Measurements from ENCODE around the gene SLC39A5.

Gene SLC39A5

GRCh38 chr12:56234746-56235436 is 5.0 kb downstream of the SLC39A5 start:
- Histone ChIP-seq H3K36me3 (ENCODE audit: low read depth) (peaks cover 9% of the 10 kb centered on the region; the same call in 1 of the 2 replicates), H3K4me1 (ENCODE audit: insufficient read depth, poor library complexity, severe bottlenecking) (no peaks in the 10 kb centered on the region), H3K27ac (ENCODE audit: poor library complexity, severe bottlenecking) (no peak overlapping the region), H3K27me3 (ENCODE audit: insufficient read depth, poor library complexity, severe bottlenecking) (no peaks in the 10 kb centered on the region), H3K9me3 (ENCODE audit: severe bottlenecking) (no peaks in the 10 kb centered on the region), H3K4me3 (ENCODE audit: severe bottlenecking) (no peak overlapping the region)
- no peak for TF ChIP-seq CTCF (IDR thresholded peaks at IDR 0.05; ENCODE audit: poor library complexity, severe bottlenecking)
- DNase-seq (ENCODE audit: low spot score) (no peak), ATAC-seq (ENCODE audit: low read depth) (0 out of 3 replicates have a peak, but pooled peaks have one; percentile 13)

GRCh38 chr12:56236091-56236490 is 6.2 kb downstream of the SLC39A5 start:
- Histone ChIP-seq H3K4me3 (ENCODE audit: severe bottlenecking) (no peak overlapping the region), H3K27ac (ENCODE audit: poor library complexity, severe bottlenecking) (no peak overlapping the region), H3K36me3 (ENCODE audit: low read depth) (peaks cover 17% of the 10 kb centered on the region), H3K27me3 (ENCODE audit: insufficient read depth, poor library complexity, severe bottlenecking) (no peaks in the 10 kb centered on the region), H3K4me1 (ENCODE audit: insufficient read depth, poor library complexity, severe bottlenecking) (no peaks in the 10 kb centered on the region), H3K9me3 (ENCODE audit: severe bottlenecking) (no peaks in the 10 kb centered on the region)
- DNase-seq (ENCODE audit: low spot score) (no peak), ATAC-seq (ENCODE audit: low read depth) (no peak)
- TF ChIP-seq CTCF (IDR thresholded peaks at IDR 0.05; ENCODE audit: poor library complexity, severe bottlenecking), result no peak

GRCh38 chr12:56236985-56237384 is 7.1 kb downstream of the SLC39A5 start:
- H3K4me1 ChIP-seq (ENCODE audit: insufficient read depth, poor library complexity, severe bottlenecking), result no peaks in the 10 kb centered on the region
- peaks cover 25% of the 10 kb centered on the region for H3K36me3 ChIP-seq (ENCODE audit: low read depth)
- H3K27ac ChIP-seq (ENCODE audit: poor library complexity, severe bottlenecking), result no peak overlapping the region
- ATAC-seq (ENCODE audit: low read depth), result no peak
- DNase-seq (ENCODE audit: low spot score), result no peak
- no peaks in the 10 kb centered on the region for H3K9me3 ChIP-seq (ENCODE audit: severe bottlenecking)
- TF ChIP-seq CTCF (IDR thresholded peaks at IDR 0.05; ENCODE audit: poor library complexity, severe bottlenecking), result no peak
- no peaks in the 10 kb centered on the region for H3K27me3 ChIP-seq (ENCODE audit: insufficient read depth, poor library complexity, severe bottlenecking)
- H3K4me3 ChIP-seq (ENCODE audit: severe bottlenecking), result no peak overlapping the region

GRCh38 chr12:56237552-56237951 is 7.7 kb downstream of the SLC39A5 start:
- no peaks in the 10 kb centered on the region for H3K4me1 ChIP-seq (ENCODE audit: insufficient read depth, poor library complexity, severe bottlenecking)
- peaks cover 30% of the 10 kb centered on the region for H3K36me3 ChIP-seq (ENCODE audit: low read depth)
- ATAC-seq (ENCODE audit: low read depth), result no peak
- H3K27me3 ChIP-seq (ENCODE audit: insufficient read depth, poor library complexity, severe bottlenecking), result no peaks in the 10 kb centered on the region
- no peak overlapping the region for H3K4me3 ChIP-seq (ENCODE audit: severe bottlenecking)
- no peaks in the 10 kb centered on the region for H3K9me3 ChIP-seq (ENCODE audit: severe bottlenecking)
- no peak overlapping the region for H3K27ac ChIP-seq (ENCODE audit: poor library complexity, severe bottlenecking)
- TF ChIP-seq CTCF (IDR thresholded peaks at IDR 0.05; ENCODE audit: poor library complexity, severe bottlenecking), result no peak
- DNase-seq (ENCODE audit: low spot score), result no peak

All from RWPE2 (cell line).